Stimulated activated CD8-positive, alpha-beta memory T cell treated with anti-CD3 and anti-CD28 coated beads, Interleukin-15, amount 100 ng/mL, for 1 hour (primary cell): ENCODE measurements around the gene PGM1.
"Not testable (repeated sequence)": the region's sequence is repeated elsewhere in the genome, so short reads cannot be mapped to it uniquely, and the experiment has no call there.

ENCODE experiments used
- DNase-seq: peaks from one replicate; pipeline ENCODE4 v3.0.0-alpha.2; 2020; ENCODE audit warnings: low read depth

The PGM1 gene

GRCh38 chr1:63593303-63593885 lies at the start of gene PGM1:
Gene PGM1, plus strand, starts transcription at chr1:63593411. Its CDS starts 78 bp downstream, at chr1:63593489.
- DNase-seq: peak; percentile 50

- DNase-seq: no peak
Measured at GRCh38 chr1:63545780-63546179, 47.4 kb upstream of the PGM1 start.

GRCh38 chr1:63547621-63548294 lies 45.5 kb upstream of the PGM1 start:
- no peak for DNase-seq

GRCh38 chr1:63548303-63548702 lies 44.9 kb upstream of the PGM1 start:
- no peak for DNase-seq

GRCh38 chr1:63548877-63549276 lies 44.3 kb upstream of the PGM1 start:
- no peak for DNase-seq

GRCh38 chr1:63555480-63555879 lies 37.7 kb upstream of the PGM1 start:
- no peak for DNase-seq

GRCh38 chr1:63557365-63557987 lies 35.7 kb upstream of the PGM1 start:
- DNase-seq: no peak

GRCh38 chr1:63559357-63559756 lies 33.9 kb upstream of the PGM1 start:
- no peak for DNase-seq

GRCh38 chr1:63563745-63564144 lies 29.5 kb upstream of the PGM1 start:
- no peak for DNase-seq

- DNase-seq: no peak
Measured at GRCh38 chr1:63569068-63569467, 24.1 kb upstream of the PGM1 start.

GRCh38 chr1:63569640-63570316 lies 23.4 kb upstream of the PGM1 start:
- no peak for DNase-seq

GRCh38 chr1:63572686-63573085 lies 20.5 kb upstream of the PGM1 start:
- DNase-seq: not testable (repeated sequence)

- DNase-seq: not testable (repeated sequence)
Measured at GRCh38 chr1:63574203-63574796, 18.9 kb upstream of the PGM1 start.

- no peak for DNase-seq
Measured at GRCh38 chr1:63575340-63575826, 17.8 kb upstream of the PGM1 start.

GRCh38 chr1:63586326-63586725 lies 6.9 kb upstream of the PGM1 start:
- DNase-seq: not testable (repeated sequence)

- no peak for DNase-seq
Measured at GRCh38 chr1:63590166-63590560, 3.0 kb upstream of the PGM1 start.

GRCh38 chr1:63592536-63593302 lies 492 bp upstream of the PGM1 start:
- DNase-seq: no peak

GRCh38 chr1:63593886-63594605 lies 835 bp downstream of the PGM1 start:
- DNase-seq: peak; percentile 45

- DNase-seq: no peak
Measured at GRCh38 chr1:63595435-63595834, 2.2 kb downstream of the PGM1 start.

GRCh38 chr1:63599799-63600198 lies 6.6 kb downstream of the PGM1 start:
- no peak for DNase-seq

- no peak for DNase-seq
Measured at GRCh38 chr1:63600248-63600647, 7.0 kb downstream of the PGM1 start.
